Mucosa of rectum (tissue), 2 donors: ENCODE data around the gene EDN3.

Experiments used
- H3K27ac ChIP-seq, 2 donors: one replicate each; pipeline ENCODE4 v1.7.0; 2013; ENCODE audit warnings: inconsistent platforms in 2 of 2, low read depth in 2 of 2, low read length in 2 of 2
- H3K27me3 ChIP-seq, 2 donors: one replicate each; pipeline ENCODE4 v1.7.0; 2013; ENCODE audit warnings: low read length in 2 of 2; ENCODE audit not compliant: control insufficient read depth in 2 of 2, insufficient read depth in 2 of 2
- H3K36me3 ChIP-seq, 2 donors: one replicate each; pipeline ENCODE4 v1.7.0; 2013; ENCODE audit warnings: low read length in 2 of 2; ENCODE audit not compliant: control insufficient read depth in 2 of 2, insufficient read depth in 2 of 2
- H3K4me1 ChIP-seq, 2 donors: one replicate each; pipeline ENCODE4 v1.7.0; 2013; ENCODE audit warnings: low read length in 2 of 2, mild to moderate bottlenecking in 1 of 2; ENCODE audit not compliant: control insufficient read depth in 2 of 2, insufficient read depth in 2 of 2
- H3K4me3 ChIP-seq, 2 donors: one replicate each; pipeline ENCODE4 v1.7.0; 2013; ENCODE audit warnings: low read length in 2 of 2
- H3K9ac ChIP-seq, 2 donors: one replicate each; pipeline ENCODE4 v1.7.0; 2013; ENCODE audit warnings: low read length in 2 of 2, low read depth in 1 of 2, mild to moderate bottlenecking in 1 of 2
- H3K9me3 ChIP-seq, 2 donors: one replicate each; pipeline ENCODE4 v1.7.0; 2013; ENCODE audit warnings: low read length in 2 of 2; ENCODE audit not compliant: control insufficient read depth in 2 of 2
- donor health status: healthy.
- donor health status: Normal muscosa, but diverticular disease.

Gene EDN3

DNA sequence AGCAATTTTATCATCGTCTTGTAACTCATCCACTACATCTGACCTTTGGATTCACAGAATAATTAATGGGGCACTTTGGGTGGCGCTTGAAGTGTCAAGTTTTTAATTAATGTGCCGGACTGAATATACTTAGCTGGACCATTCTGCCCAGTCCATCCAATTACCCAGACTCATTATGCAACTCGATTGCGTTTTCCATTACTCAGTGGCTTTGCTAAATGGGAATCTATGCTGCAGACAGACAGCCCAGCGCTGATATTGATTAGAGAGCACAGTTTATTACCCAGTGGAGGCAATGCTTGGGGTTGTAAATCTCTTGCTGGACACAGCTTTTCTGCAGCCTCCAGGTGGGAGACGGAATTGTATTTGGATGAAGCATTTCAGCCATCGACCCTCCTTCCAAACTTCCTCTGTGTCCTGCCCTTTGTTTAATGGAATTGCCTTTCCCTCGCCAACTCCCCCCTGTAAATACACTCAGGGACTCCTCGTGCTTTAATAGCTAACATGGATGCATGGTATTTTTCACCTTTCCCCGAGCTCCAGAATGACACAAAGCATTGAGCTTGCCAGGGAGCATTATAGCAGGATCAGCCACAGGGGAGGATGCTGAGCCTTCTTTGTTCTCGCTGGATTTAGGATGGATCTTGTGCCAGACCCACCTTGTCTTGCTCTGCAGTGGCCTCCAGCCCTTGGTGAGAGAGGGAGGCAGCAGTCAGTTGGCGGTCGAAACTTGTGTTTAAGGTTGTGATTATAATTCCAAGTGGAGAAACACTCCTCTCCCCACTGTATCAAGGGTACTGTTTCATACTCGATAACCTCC lies 59.7 kb downstream of the EDN3 start:
- Histone ChIP-seq H3K4me3 (no peak overlapping the region), H3K9ac (no peak overlapping the region), H3K4me1 (no peaks in the 10 kb centered on the region), H3K36me3 (no peaks in the 10 kb centered on the region), H3K27ac (no peak overlapping the region), H3K9me3 (no peaks in the 10 kb centered on the region), H3K27me3 (no peaks in the 10 kb centered on the region)

DNA sequence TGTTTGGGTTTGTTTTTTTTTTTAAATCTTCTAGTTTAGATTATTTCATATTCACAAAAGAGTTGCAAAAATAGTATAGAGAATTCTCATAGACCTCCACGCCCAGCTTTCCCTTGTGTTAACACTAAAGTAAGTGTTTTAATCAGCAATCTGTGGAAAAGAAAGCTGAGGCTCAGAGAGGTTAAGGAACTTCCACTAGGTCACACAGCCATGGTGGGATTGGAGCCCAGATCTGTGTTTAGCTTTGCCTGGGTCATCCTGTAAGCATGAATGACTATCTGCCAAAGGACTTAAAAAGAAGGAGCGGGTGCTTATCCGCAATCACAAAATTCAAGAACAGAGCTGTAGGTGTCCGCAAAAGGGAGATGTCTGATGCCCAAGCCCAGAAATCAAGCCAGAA lies 60.5 kb downstream of the EDN3 start:
- H3K9me3 ChIP-seq = no peaks in the 10 kb centered on the region
- H3K36me3 ChIP-seq = no peaks in the 10 kb centered on the region
- no peak overlapping the region for H3K27ac ChIP-seq
- no peak overlapping the region for H3K9ac ChIP-seq
- H3K4me1 ChIP-seq = no peaks in the 10 kb centered on the region
- no peak overlapping the region for H3K4me3 ChIP-seq
- H3K27me3 ChIP-seq = no peaks in the 10 kb centered on the region

DNA sequence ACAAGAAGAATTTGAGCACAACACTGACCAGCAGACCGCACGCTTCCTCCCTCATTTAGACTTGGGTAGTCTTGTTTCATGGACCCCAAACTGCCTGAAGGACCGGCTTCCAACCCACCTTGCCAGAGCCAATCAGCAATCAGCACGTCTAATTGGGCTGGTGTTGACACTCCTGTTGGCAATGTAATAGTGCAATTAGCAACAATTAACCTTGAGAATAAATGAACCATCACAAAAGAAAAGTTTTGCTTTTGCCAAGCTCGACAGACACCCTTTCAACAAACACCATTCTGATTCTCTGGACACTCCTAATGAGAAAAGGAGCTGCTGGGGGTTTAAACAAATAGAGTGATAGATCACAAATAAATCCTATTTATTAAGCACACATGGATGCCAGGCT lies 61.0 kb downstream of the EDN3 start:
- Histone ChIP-seq H3K9me3 (no peaks in the 10 kb centered on the region), H3K27me3 (no peaks in the 10 kb centered on the region), H3K4me1 (no peaks in the 10 kb centered on the region), H3K9ac (no peak overlapping the region), H3K4me3 (no peak overlapping the region), H3K36me3 (no peaks in the 10 kb centered on the region), H3K27ac (no peak overlapping the region)

DNA sequence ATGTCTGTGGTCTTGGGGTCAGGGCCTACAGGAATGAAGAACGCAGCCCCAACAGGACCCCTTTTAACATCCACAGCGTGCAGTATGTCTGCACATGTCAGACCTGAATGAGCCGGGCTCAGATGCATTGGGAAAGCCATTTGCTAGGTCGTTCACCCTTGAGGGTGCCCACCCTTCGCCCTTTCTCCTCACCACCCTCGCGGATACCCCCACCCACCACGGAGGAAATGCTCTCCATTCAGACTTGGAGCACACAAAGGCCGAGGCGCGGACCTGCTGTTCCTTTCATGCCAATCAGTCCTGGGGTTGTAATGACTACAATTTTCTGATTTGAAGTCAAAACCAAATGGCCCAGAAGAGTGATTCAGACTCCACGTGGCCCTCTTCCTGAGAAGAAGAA lies 62.7 kb downstream of the EDN3 start:
- Histone ChIP-seq H3K9ac (no peak overlapping the region), H3K36me3 (no peaks in the 10 kb centered on the region), H3K27ac (no peak overlapping the region), H3K27me3 (peaks cover 0 to 3% of the 10 kb centered on the region in 2 donors), H3K4me1 (no peaks in the 10 kb centered on the region), H3K9me3 (no peaks in the 10 kb centered on the region), H3K4me3 (no peak overlapping the region)

DNA sequence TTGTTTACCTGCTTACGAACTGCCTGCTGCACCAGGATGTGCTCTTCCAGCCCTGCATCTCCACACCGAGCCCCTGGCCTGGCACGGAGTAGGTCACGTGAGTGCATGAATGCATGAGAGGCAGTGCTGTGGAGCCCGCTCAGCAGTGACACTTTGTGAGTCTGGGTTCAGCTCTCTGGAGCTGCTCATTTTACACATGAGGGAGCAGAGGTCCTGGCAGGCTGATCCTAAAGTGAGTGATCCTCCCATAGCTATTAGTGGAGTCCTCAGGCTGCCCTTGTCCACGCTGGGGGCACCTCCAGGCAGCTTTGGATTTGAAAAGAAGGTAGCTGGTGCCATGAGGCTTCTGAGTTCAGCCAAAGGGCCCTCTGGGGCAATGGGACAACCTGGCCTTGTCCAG lies 64.2 kb downstream of the EDN3 start:
- Histone ChIP-seq H3K4me1 (no peaks in the 10 kb centered on the region), H3K4me3 (no peak overlapping the region), H3K9me3 (no peaks in the 10 kb centered on the region), H3K27me3 (peaks cover 0 to 3% of the 10 kb centered on the region in 2 donors), H3K27ac (no peak overlapping the region), H3K36me3 (no peaks in the 10 kb centered on the region), H3K9ac (no peak overlapping the region)

DNA sequence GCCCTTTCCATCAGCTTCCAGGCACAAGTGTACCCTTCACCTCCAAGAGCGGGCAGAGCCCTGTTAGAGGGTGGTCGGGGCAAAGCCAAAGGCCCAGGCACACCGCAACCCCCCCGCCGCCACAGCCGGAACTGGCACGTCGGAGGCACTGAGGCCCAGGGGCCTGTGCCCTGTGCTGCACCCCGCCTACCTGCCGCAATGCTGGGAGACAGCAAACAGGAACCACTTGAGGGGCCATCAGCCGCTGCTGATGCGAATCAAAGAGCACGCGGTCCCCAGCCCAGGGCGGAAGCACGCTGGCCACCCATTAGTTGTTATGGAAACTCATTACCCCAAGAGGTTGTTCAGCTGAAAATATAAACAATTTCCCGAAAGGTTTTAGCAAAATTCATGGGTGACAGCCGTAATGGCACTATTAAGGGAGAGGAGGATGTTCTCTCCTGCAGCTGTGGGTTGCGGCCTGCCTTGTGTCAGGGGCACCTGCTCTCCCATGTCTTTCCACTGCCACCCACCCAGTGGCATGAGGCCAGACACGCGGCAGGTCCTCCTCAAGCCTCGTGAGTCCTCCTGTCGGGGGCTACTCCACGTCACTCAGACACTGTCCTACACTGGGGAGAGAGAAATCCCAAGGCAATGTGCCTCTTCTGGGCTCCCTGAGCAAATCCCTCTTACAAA lies 65.3 kb downstream of the EDN3 start:
- no peak overlapping the region for H3K4me3 ChIP-seq
- no peaks in the 10 kb centered on the region for H3K36me3 ChIP-seq
- H3K9ac ChIP-seq = no peak overlapping the region
- no peaks in the 10 kb centered on the region for H3K4me1 ChIP-seq
- no peaks in the 10 kb centered on the region for H3K9me3 ChIP-seq
- peaks cover 0 to 3% of the 10 kb centered on the region in 2 donors for H3K27me3 ChIP-seq
- H3K27ac ChIP-seq = no peak overlapping the region

DNA sequence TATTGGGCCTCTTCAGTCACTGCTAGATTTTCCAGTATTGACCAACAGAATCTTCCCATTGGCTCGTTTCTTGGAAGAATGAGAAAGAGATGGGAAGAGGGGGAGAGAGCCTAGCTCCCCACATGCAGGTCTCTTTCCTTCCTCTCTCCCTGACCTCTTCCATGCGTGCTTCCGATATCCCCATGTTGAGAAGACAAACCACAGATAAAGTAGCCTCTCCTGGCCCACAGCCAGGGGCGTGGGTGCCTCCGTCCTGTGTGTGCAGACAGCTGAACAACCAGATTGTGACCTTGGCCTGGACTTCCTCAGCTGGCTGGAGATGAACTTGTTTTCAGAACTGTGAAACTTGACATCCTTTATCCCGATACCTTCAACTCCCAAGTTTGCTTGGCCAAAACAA lies 71.0 kb downstream of the EDN3 start:
- Histone ChIP-seq H3K4me3 (no peak overlapping the region), H3K9ac (no peak overlapping the region), H3K27ac (no peak overlapping the region), H3K36me3 (no peaks in the 10 kb centered on the region), H3K9me3 (no peaks in the 10 kb centered on the region), H3K4me1 (no peaks in the 10 kb centered on the region), H3K27me3 (peaks cover 0 to 4% of the 10 kb centered on the region in 2 donors)

DNA sequence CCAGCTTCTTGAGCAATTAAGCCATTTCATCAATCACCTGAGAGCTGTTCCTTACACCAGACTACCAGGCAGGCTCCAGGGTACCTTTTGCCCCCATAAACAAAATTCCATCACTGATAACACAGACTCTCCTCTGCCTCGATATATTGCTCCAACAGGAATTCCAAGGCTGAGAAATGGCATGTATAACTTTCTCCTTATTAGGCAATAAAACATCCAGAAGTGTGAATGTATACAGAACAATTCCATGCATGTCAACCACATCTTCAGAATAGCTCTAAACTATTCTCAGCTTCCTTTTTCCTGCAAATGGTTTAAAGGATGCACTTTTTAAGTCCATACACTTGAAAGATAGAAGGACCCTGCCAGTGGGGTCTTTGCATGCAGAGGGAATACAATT lies 73.8 kb downstream of the EDN3 start:
- H3K9me3 ChIP-seq = no peaks in the 10 kb centered on the region
- no peak overlapping the region for H3K27ac ChIP-seq
- H3K27me3 ChIP-seq = peaks cover 0 to 2% of the 10 kb centered on the region in 2 donors
- no peaks in the 10 kb centered on the region for H3K4me1 ChIP-seq
- H3K36me3 ChIP-seq = no peaks in the 10 kb centered on the region
- no peak overlapping the region for H3K4me3 ChIP-seq
- no peak overlapping the region for H3K9ac ChIP-seq

DNA sequence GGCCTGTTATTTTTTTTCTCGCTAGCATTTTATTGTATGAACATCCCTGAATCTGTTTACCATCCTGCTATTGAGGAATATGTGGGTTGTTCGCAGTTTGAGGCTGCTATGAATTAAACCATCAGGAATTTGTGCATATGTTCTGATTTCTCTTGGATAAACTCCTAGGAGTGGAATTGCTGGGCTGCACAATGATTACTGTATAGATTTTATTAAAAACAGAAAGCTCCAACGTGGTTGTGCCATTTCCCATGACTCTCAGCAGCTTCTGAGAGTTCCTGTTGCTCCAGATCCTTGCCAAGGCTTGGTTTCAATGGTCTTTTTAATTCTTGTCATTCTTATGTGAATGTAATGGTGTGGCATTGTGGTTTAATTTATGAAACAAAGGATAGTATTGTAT lies 75.1 kb downstream of the EDN3 start:
- peaks cover 0 to 2% of the 10 kb centered on the region in 2 donors for H3K27me3 ChIP-seq
- no peaks in the 10 kb centered on the region for H3K9me3 ChIP-seq
- H3K27ac ChIP-seq = no peak overlapping the region
- no peaks in the 10 kb centered on the region for H3K36me3 ChIP-seq
- H3K9ac ChIP-seq = no peak overlapping the region
- H3K4me1 ChIP-seq = no peaks in the 10 kb centered on the region
- no peak overlapping the region for H3K4me3 ChIP-seq
